GM18517 (cell line): ENCODE data around the gene METTL13.

Experiments used
- ATAC-seq: cut with Tn5 transposase; IDR thresholded peaks from one replicate; pipeline ENCODE4 v1.9.1; 2021; ENCODE audit warnings: mild to moderate bottlenecking, moderate library complexity; ENCODE audit not compliant: unreplicated experiment

The METTL13 gene

GRCh38 chr1:171844381-171844780 lies 62.9 kb downstream of the METTL13 start:
- no peak for ATAC-seq

- ATAC-seq = no peak
Measured at GRCh38 chr1:171845998-171846397, 64.5 kb downstream of the METTL13 start.
